Measurements from ENCODE around the gene POC1A. TPM values are rescaled to one million over a fixed set of nuclear protein-coding genes. Genes with fewer than 3 reads are reported as not detected.
"Not testable (repeated sequence)": the region's sequence is repeated elsewhere in the genome, so short reads cannot be mapped to it uniquely, and the experiment has no call there.

POC1A gene
- total RNA-seq, 1 donor from 2014 or later, result 9.4 TPM

DNA sequence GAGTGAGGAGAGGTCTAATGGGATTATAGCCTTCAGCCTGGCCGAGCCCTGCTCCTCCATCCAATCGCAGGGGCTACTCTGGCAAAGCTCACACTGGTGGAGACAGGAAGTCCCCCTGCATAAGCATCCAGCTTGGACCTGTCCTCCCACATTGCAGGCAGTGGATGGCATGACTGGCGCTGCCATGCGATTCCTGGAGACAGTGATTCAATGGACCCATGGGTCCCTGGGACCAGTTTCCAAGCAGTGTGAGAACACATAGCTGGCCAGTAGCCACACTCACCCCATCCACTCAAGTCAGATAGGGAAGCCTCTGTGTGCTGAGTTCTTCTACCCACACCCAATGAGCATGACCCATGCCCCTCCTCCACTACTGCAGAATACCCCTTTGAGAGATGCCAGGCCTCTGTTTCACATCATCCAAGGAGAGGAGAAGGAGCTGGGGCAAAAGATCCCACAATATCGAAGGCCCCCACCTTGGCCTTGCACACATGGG lies 18.1 kb upstream of the POC1A start:
- TF ChIP-seq, protein P1, sequence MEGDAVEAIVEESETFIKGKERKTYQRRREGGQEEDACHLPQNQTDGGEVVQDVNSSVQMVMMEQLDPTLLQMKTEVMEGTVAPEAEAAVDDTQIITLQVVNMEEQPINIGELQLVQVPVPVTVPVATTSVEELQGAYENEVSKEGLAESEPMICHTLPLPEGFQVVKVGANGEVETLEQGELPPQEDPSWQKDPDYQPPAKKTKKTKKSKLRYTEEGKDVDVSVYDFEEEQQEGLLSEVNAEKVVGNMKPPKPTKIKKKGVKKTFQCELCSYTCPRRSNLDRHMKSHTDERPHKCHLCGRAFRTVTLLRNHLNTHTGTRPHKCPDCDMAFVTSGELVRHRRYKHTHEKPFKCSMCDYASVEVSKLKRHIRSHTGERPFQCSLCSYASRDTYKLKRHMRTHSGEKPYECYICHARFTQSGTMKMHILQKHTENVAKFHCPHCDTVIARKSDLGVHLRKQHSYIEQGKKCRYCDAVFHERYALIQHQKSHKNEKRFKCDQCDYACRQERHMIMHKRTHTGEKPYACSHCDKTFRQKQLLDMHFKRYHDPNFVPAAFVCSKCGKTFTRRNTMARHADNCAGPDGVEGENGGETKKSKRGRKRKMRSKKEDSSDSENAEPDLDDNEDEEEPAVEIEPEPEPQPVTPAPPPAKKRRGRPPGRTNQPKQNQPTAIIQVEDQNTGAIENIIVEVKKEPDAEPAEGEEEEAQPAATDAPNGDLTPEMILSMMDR (IDR thresholded peaks at IDR 0.05; ENCODE audit: unreplicated experiment), result no peak
- Mint-ChIP-seq H3K4me3 (no peak overlapping the region), H3K9me3 (no peaks in the 10 kb centered on the region), H3K27ac (no peak overlapping the region), H3K4me1 (peaks cover 14% of the 10 kb centered on the region), H3K27me3 (ENCODE audit: low read depth) (no peaks in the 10 kb centered on the region), H3K36me3 (no peaks in the 10 kb centered on the region)
- DNase-seq (ENCODE audit: low spot score in 2 of 2, unreplicated experiment in 2 of 2), result no peak

DNA sequence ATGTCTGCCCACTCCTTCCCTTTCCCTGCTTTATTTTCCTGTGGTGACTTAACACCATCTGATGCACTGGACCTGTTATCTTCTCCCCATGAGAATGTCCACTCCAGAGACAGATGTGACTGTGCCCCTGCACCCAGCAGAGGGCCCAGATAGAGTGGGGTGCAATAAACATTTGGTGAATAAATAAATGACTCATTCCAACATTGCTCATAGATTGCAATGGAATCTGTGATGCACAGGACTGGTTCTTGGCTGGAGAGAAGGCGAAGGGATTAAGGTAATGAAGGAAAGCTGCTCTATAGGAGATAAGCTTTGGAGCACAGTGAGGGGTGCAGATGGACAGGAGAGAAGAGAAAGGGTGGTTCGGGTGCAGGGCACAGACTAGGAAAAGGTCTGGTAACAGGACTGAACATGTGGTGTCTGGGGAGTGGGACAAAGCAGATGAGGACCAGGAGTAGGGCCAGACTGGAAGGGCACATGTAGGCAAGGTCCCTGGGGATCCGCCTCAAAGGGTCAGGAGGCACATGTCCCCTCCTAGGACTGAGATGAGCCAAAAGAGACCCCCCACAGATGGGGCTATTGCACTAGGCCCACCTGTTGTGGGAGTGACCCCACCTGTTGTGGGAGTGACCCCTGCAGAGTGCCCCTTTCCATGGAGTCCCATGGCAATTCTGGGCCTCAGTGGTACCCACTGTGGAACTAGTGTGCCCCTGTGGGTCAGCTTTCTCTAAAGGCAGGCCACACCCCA lies 17.5 kb upstream of the POC1A start:
- peaks cover 11% of the 10 kb centered on the region for H3K4me1 Mint-ChIP-seq
- no peaks in the 10 kb centered on the region for H3K36me3 Mint-ChIP-seq
- no peaks in the 10 kb centered on the region for H3K27me3 Mint-ChIP-seq (ENCODE audit: low read depth)
- TF ChIP-seq, protein P1 (IDR thresholded peaks at IDR 0.05; ENCODE audit: unreplicated experiment), result no peak
- DNase-seq (ENCODE audit: low spot score in 2 of 2, unreplicated experiment in 2 of 2), result no peak
- no peak overlapping the region for H3K27ac Mint-ChIP-seq
- H3K9me3 Mint-ChIP-seq, result no peaks in the 10 kb centered on the region
- no peak overlapping the region for H3K4me3 Mint-ChIP-seq

DNA sequence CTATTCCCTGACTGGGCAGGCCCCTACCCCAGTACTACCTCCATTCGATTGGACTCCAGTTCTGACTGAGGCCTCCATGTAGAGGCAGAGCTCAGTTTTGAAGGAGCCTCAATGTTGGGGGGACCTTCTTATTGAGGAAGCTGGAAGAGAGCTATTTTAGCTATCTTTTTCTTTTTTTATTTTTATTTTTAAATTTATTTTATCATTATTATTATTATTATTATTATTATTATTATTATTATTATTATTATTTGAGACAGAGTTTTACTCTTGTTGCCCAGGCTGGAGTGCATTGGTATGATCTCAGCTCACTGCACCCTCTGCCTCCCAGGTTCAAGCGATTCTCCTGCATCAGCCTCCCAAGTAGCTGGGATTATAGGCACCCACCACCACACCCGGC lies 16.0 kb upstream of the POC1A start:
- H3K36me3 Mint-ChIP-seq; H3K27me3 Mint-ChIP-seq (ENCODE audit: low read depth); H3K4me3 Mint-ChIP-seq; H3K27ac Mint-ChIP-seq; H3K4me1 Mint-ChIP-seq; DNase-seq (ENCODE audit: low spot score in 2 of 2, unreplicated experiment in 2 of 2); H3K9me3 Mint-ChIP-seq: not testable (repeated sequence)

DNA sequence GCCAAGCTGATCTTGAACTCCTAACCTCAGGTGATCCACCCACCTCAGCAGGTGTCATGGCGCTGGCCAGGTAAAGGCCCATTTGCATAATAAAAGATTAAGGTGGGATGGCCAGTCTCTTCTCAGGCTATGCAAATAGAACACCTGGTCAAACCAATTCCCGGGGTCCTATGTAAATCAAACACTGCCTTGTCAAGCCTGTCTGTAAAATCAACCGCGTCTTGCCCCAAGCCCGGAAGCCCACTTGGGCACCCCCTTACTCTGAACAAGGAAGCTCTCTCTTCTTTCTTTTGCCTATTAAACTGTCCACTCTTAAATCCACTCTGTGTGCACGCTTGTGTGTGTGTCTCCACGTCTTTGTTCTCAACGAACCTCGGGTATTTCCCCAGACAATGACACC lies 13.0 kb upstream of the POC1A start:
- Mint-ChIP-seq H3K27me3 (ENCODE audit: low read depth) (no peaks in the 10 kb centered on the region), H3K27ac (no peak overlapping the region), H3K4me1 (peaks cover 4% of the 10 kb centered on the region), H3K9me3 (peaks cover 7% of the 10 kb centered on the region), H3K36me3 (no peaks in the 10 kb centered on the region), H3K4me3 (no peak overlapping the region)
- no peak for DNase-seq (ENCODE audit: low spot score in 2 of 2, unreplicated experiment in 2 of 2)
- TF ChIP-seq, protein P1 (IDR thresholded peaks at IDR 0.05; ENCODE audit: unreplicated experiment), result no peak

DNA sequence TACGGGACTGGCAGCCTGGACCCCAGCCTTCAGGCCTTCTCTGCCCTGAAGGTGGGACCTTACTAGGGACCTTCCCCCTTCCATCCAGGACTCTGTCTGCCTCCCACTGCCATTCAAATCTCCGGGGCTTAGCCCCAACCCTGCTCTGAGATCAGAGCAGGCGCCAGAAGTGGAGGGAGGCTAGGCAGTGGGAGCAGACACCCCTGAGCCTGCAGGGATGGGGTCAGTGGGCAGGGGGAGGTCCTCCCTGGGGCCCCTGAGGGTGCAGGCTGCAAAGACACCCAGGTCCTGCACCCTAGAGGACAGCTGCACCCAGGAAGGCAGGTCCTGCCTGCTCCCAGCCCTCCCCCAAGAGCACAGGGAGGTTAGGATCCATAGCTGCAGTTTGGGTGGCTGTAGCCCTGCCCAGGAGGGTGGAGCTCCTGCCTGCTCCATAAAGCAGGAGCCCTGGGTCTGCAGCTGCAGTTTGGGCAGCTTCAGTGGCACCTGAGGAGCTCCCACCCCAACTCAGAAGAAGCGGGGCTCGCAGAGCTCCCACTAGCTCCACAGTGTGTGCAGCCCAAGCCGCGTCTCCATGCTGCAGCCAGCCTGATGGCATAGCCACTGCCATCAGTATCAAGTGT lies 8.1 kb upstream of the POC1A start:
- Mint-ChIP-seq H3K27ac (no peak overlapping the region), H3K4me3 (no peak overlapping the region), H3K36me3 (no peaks in the 10 kb centered on the region), H3K4me1 (no peaks in the 10 kb centered on the region), H3K9me3 (peaks cover 7% of the 10 kb centered on the region), H3K27me3 (ENCODE audit: low read depth) (no peaks in the 10 kb centered on the region)
- no peak for DNase-seq (ENCODE audit: low spot score in 2 of 2, unreplicated experiment in 2 of 2)
- TF ChIP-seq, protein P1 (IDR thresholded peaks at IDR 0.05; ENCODE audit: unreplicated experiment), result no peak

DNA sequence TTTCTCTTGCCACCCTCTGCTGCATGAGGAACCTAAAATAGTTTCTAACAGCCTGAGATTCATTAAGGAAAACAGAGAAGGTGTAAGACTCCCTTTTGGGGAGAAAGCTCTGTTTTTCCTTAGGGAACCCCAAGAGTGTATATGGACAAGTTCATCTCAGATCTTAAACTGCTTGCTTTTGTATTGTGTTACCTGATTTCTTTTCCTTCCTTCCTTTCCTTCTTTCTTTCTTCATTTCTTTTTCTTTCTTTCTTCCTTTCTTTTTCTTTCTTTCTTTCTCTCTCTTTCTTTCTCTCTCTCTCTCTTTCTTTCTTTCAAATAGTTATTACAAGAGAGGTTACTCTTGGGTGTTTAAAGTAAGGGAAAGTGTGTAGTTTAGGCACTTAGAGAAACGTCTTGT lies 5.3 kb upstream of the POC1A start:
- H3K27ac Mint-ChIP-seq, result no peak overlapping the region

More for the DNA sequence above, 5.3 kb upstream of the POC1A start:
- peaks cover 3% of the 10 kb centered on the region for H3K4me1 Mint-ChIP-seq
- H3K4me3 Mint-ChIP-seq, result no peak overlapping the region
- TF ChIP-seq, protein P1 (IDR thresholded peaks at IDR 0.05; ENCODE audit: unreplicated experiment), result no peak
- DNase-seq (ENCODE audit: low spot score in 2 of 2, unreplicated experiment in 2 of 2), result no peak
- H3K9me3 Mint-ChIP-seq, result peaks cover 4% of the 10 kb centered on the region
- no peaks in the 10 kb centered on the region for H3K27me3 Mint-ChIP-seq (ENCODE audit: low read depth)
- H3K36me3 Mint-ChIP-seq, result no peaks in the 10 kb centered on the region

All from mesothelial cell of epicardium (in vitro differentiated cells).